ENCODE measurements around the gene CLEC1A.
A peak's percentile ranks its signal among the peaks of the same experiment; 100 is the strongest.

CLEC1A gene

DNA sequence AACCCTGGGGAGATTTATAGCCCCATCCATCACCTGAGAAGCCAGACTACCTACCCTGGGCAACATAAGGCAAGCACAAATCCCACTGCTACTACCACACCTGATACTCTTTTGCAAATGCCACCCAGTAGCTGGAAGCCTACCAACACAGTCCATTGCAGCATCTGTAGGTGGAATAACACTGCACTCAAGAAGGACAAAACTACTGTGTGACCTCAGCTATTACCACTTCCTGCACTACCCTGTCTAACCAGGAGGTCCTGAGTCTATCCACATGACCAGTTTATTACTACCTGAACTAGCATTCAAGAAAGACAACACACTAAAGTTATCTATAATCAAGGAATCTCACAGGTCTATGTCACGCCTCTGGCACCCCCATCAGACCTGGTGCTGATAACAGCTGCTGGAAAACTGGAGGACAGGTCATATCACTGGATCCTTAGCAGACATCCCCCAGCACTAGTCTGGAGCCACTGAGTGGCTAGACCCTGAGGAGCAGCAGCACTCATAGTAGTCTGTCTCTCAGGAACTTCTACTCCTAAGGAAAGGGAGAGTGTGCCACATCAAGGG, 2.9 kb upstream of the CLEC1A start:
- Histone ChIP-seq H3K36me3 (ENCODE audit: insufficient read depth, insufficient read length, low read length) (no peaks in the 10 kb centered on the region), H3K9me3 (ENCODE audit: insufficient read depth, low read length) (peaks cover 4% of the 10 kb centered on the region; the same call in 1 of the 2 replicates), H3K27me3 (ENCODE audit: insufficient read depth, insufficient read length) (no peaks in the 10 kb centered on the region), H3K9ac (ENCODE audit: insufficient read length, low read depth) (no peak overlapping the region), H3K4me1 (ENCODE audit: insufficient read depth, insufficient read length) (peaks cover 14% of the 10 kb centered on the region), H3K4me3 (ENCODE audit: insufficient read length, low read depth) (no peak overlapping the region)
- no peak for DNase-seq (ENCODE audit: low read depth, low spot score)
- TF ChIP-seq YY1 (IDR thresholded peaks at IDR 0.05; ENCODE audit: insufficient read depth, insufficient read length) (no peak), ZNF274 (IDR thresholded peaks at IDR 0.05; ENCODE audit: low read depth, low read length) (no peak), SUZ12 (IDR thresholded peaks at IDR 0.05; ENCODE audit: extremely low read depth, insufficient read depth, insufficient read length) (no peak)

DNA sequence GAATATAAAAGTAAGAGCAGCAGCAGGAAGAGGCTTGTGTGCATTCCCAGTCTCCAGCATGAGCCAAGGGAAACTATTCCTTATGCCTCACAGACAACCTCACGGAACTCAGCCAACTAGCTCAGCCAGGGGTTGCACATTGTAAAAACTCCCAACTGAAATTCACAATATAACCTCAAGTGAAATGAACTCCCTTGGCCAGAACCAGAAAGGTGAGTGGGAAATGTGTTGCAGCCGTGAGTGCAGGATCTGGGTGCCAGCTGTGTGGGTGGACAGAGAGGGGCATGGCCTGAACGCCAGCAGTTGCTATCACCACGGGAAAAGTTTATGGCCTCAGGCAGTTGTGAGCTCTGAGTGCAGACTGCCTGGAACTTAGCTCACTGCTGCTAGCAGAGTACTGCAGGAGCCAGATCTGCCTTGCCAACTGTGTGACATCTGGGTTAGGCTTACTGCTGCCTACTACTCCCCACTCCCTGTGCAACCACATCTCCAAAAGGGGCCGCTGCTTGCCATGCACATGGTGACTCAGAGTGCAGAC, 2.3 kb upstream of the CLEC1A start:
- H3K4me3 ChIP-seq (ENCODE audit: insufficient read length, low read depth) = no peak overlapping the region
- H3K9ac ChIP-seq (ENCODE audit: insufficient read length, low read depth) = peak overlapping the region; percentile 1
- no peak for DNase-seq (ENCODE audit: low read depth, low spot score)
- TF ChIP-seq SUZ12 (IDR thresholded peaks at IDR 0.05; ENCODE audit: extremely low read depth, insufficient read depth, insufficient read length) (no peak), ZNF274 (IDR thresholded peaks at IDR 0.05; ENCODE audit: low read depth, low read length) (no peak), YY1 (IDR thresholded peaks at IDR 0.05; ENCODE audit: insufficient read depth, insufficient read length) (no peak)
- H3K36me3 ChIP-seq (ENCODE audit: insufficient read depth, insufficient read length, low read length) = no peaks in the 10 kb centered on the region
- H3K9me3 ChIP-seq (ENCODE audit: insufficient read depth, low read length) = peaks cover 4% of the 10 kb centered on the region; the same call in 1 of the 2 replicates
- no peaks in the 10 kb centered on the region for H3K27me3 ChIP-seq (ENCODE audit: insufficient read depth, insufficient read length)
- peaks cover 14% of the 10 kb centered on the region for H3K4me1 ChIP-seq (ENCODE audit: insufficient read depth, insufficient read length)

DNA sequence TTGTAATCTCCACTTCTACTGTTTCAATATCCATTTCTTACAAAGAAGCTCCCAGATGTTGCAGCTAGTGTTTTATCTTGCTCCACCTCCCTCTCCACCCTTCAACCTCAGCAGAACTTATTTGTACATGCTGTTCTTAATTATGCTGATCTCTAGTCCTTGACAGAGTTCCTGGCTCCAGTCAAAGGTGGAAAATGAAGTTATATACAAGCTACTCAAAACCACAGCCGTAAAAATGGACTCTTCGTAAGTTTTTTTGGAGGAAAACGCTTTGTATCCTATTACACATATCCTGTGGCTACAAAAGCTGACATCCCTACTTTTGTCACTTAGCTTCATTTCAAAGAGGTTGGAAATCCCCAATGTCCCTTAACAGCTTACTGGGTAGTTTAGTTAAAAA, 1.3 kb downstream of the CLEC1A start:
- H3K9me3 ChIP-seq (ENCODE audit: insufficient read depth, low read length) = no peaks in the 10 kb centered on the region
- no peaks in the 10 kb centered on the region for H3K27me3 ChIP-seq (ENCODE audit: insufficient read depth, insufficient read length)
- H3K4me3 ChIP-seq (ENCODE audit: insufficient read length, low read depth) = no peak overlapping the region
- TF ChIP-seq SUZ12 (IDR thresholded peaks at IDR 0.05; ENCODE audit: extremely low read depth, insufficient read depth, insufficient read length) (no peak), YY1 (IDR thresholded peaks at IDR 0.05; ENCODE audit: insufficient read depth, insufficient read length) (no peak), ZNF274 (IDR thresholded peaks at IDR 0.05; ENCODE audit: low read depth, low read length) (no peak)
- DNase-seq (ENCODE audit: low read depth, low spot score) = no peak
- no peaks in the 10 kb centered on the region for H3K36me3 ChIP-seq (ENCODE audit: insufficient read depth, insufficient read length, low read length)
- H3K9ac ChIP-seq (ENCODE audit: insufficient read length, low read depth) = no peak overlapping the region
- peaks cover 14% of the 10 kb centered on the region for H3K4me1 ChIP-seq (ENCODE audit: insufficient read depth, insufficient read length)

DNA sequence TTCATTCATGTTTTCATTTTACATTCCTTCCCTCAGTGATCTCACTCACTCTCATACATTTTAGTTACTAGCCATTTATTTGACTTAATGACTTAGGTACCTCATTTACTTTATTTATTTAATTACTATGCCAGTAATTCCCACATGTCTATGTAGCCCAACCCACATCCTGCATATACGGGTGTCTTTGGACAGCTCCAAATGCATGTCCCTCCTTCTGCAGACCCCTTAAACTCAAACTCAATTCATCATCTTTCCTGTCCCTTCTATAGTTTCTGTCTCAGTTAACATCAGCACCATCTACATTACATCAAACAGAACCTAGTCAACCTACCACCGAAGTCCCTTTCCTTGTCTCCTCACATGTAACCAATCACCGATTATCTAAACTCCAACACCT, 2.8 kb downstream of the CLEC1A start:
- DNase-seq (ENCODE audit: low read depth, low spot score) = no peak
- no peak overlapping the region for H3K9ac ChIP-seq (ENCODE audit: insufficient read length, low read depth)
- no peak overlapping the region for H3K4me3 ChIP-seq (ENCODE audit: insufficient read length, low read depth)
- H3K27me3 ChIP-seq (ENCODE audit: insufficient read depth, insufficient read length) = no peaks in the 10 kb centered on the region
- peaks cover 6% of the 10 kb centered on the region for H3K4me1 ChIP-seq (ENCODE audit: insufficient read depth, insufficient read length)
- no peaks in the 10 kb centered on the region for H3K36me3 ChIP-seq (ENCODE audit: insufficient read depth, insufficient read length, low read length)
- no peaks in the 10 kb centered on the region for H3K9me3 ChIP-seq (ENCODE audit: insufficient read depth, low read length)
- TF ChIP-seq YY1 (IDR thresholded peaks at IDR 0.05; ENCODE audit: insufficient read depth, insufficient read length) (no peak), ZNF274 (IDR thresholded peaks at IDR 0.05; ENCODE audit: low read depth, low read length) (no peak), SUZ12 (IDR thresholded peaks at IDR 0.05; ENCODE audit: extremely low read depth, insufficient read depth, insufficient read length) (no peak)

DNA sequence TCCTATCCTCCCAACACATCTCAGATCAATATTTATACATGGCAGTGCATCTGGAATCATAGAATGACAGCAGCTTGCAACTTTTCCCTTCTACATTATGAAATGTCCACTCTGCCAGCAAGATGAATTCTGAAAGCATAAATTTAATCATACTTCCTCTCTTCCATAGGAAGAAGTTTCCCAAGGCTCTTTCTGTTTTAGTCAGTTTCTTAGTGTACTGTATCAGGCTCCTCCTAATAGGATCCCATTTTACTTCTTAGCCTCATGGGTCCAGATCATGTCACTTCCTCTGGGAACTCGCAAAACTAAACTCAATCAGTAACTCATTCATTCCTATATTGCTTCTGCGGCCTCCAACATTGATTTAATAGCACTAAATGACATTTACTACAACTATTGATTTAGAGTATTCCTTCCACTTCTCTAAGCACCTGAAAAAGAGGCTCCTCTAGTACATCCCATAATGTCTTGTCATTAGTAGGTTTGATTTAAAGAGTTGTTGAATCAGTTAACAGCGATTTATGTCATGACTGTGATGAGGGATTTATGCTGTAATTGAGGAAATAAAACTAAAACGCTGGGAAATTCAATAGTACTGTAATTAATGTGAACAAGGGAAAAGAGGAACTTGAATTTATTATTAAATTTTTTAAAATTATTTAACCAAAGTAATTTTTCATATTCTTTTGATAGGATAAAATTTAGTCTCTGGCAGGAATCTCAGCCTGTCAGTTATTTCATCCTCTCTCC, 4.0 kb downstream of the CLEC1A start:
- no peak for TF ChIP-seq SUZ12 (IDR thresholded peaks at IDR 0.05; ENCODE audit: extremely low read depth, insufficient read depth, insufficient read length)
- TF ChIP-seq YY1 (IDR thresholded peaks at IDR 0.05; ENCODE audit: insufficient read depth, insufficient read length) = no peak
- TF ChIP-seq ZNF274 (IDR thresholded peaks at IDR 0.05; ENCODE audit: low read depth, low read length) = no peak
- DNase-seq (ENCODE audit: low read depth, low spot score) = no peak
- Histone ChIP-seq H3K9ac (ENCODE audit: insufficient read length, low read depth) (no peak overlapping the region), H3K9me3 (ENCODE audit: insufficient read depth, low read length) (no peaks in the 10 kb centered on the region), H3K36me3 (ENCODE audit: insufficient read depth, insufficient read length, low read length) (no peaks in the 10 kb centered on the region), H3K4me1 (ENCODE audit: insufficient read depth, insufficient read length) (peaks cover 3% of the 10 kb centered on the region), H3K4me3 (ENCODE audit: insufficient read length, low read depth) (no peak overlapping the region), H3K27me3 (ENCODE audit: insufficient read depth, insufficient read length) (no peaks in the 10 kb centered on the region)

DNA sequence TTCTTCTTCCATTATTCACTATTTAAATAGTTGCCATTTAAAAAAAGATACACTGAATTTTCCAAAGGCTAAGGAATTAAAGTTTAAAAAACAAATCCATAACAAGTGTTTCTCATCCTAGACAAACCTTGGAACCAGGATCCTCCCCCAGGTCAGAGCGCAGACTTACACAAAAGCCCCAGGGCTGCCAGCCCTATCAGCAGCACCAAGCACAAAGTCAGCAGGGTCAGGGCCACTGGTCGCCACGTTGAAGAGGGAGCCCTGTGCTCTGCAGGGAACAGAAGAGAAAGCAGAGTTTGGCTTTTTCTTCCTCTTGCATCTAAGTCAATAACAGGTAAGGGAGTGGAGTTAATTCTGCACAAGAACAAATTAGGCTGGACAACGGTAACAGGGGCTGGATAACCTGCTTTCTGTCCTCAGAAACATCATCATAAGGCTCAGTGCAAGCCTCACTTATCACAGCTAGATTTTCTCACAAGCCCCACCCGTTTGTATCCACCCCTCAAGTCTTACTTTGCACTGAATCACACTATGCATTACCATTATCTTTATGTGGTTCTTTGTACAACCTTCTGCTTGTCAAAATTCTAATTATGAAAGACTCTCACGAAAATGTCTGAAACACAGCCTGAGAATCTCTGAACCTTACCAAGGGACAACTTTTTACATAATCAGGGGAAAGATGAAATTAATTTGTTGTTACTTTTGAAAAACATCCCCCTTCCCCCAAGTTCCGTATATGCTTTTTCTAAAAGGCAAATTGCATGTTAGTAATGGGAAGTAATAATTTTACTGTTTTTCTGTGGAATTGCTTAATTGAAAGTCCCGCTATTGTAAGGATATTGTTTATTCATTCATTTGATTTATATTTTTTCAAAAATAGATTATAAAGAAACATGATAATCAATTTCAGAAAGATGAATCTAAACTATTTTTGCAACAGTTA, 9.6 kb downstream of the CLEC1A start:
- H3K9ac ChIP-seq (ENCODE audit: insufficient read length, low read depth) = no peak overlapping the region
- TF ChIP-seq SUZ12 (IDR thresholded peaks at IDR 0.05; ENCODE audit: extremely low read depth, insufficient read depth, insufficient read length) (no peak), YY1 (IDR thresholded peaks at IDR 0.05; ENCODE audit: insufficient read depth, insufficient read length) (no peak), ZNF274 (IDR thresholded peaks at IDR 0.05; ENCODE audit: low read depth, low read length) (no peak)
- H3K36me3 ChIP-seq (ENCODE audit: insufficient read depth, insufficient read length, low read length) = no peaks in the 10 kb centered on the region
- H3K9me3 ChIP-seq (ENCODE audit: insufficient read depth, low read length) = no peaks in the 10 kb centered on the region
- no peak for DNase-seq (ENCODE audit: low read depth, low spot score)
- H3K4me1 ChIP-seq (ENCODE audit: insufficient read depth, insufficient read length) = peaks cover 3% of the 10 kb centered on the region
- H3K27me3 ChIP-seq (ENCODE audit: insufficient read depth, insufficient read length) = no peaks in the 10 kb centered on the region
- no peak overlapping the region for H3K4me3 ChIP-seq (ENCODE audit: insufficient read length, low read depth)
